Spleen (tissue), 7 donors: ENCODE data around the gene TTYH1.

ENCODE experiments used
- CTCF ChIP-seq, 11 experiments: fragments of 200-600 bp in 7 of 11; fragments of 450-650 bp in 4 of 11; sonication (generic) in 4 of 11; IDR thresholded peaks in 8 of 11; conservative IDR thresholded peaks in 3 of 11; 1 replicate in 7 of 11; 2 replicates in 4 of 11; pipeline versions ENCODE4 v1.4.0 to v1.8.0; 2016 to 2021; ENCODE audit warnings: antibody characterized with exemption in 11 of 11, inconsistent platforms in 4 of 11, mild to moderate bottlenecking in 1 of 11
- POLR2A ChIP-seq, 3 donors: fragments of 450-650 bp; IDR thresholded peaks; one replicate each; pipeline ENCODE4 v1.5.1; 2017; ENCODE audit warnings: antibody characterized with exemption in 3 of 3, mild to moderate bottlenecking in 1 of 3
- POLR2AphosphoS5 ChIP-seq, 3 donors: sonication (generic); formaldehyde crosslinking; IDR thresholded peaks; one replicate each; pipeline ENCODE4 v1.5.1; 2017; ENCODE audit warnings: antibody characterized with exemption in 3 of 3
- donor health status: DM: no; HTN: no; CAD: no; lungs with moderate emphysema.
- donor health status: DM: no; HTN: no; CAD: no.
- donor health status: DM: no; HTN: no; CAD: no.

- TF ChIP-seq CTCF (IDR thresholded peaks at IDR 0.05 in 8 of 11, conservative IDR thresholded peaks at IDR 0.05 in 3 of 11) (no peak), POLR2AphosphoS5 (IDR thresholded peaks at IDR 0.05) (peak in 1 of 3 donors; percentile 41), POLR2A (IDR thresholded peaks at IDR 0.05) (no peak)
Measured at GRCh38 chr19:54451331-54451871, 36.1 kb downstream of the TTYH1 start.
